Measurements from ENCODE around the gene PRDX5. TPM values are rescaled to one million over a fixed set of nuclear protein-coding genes. Genes with fewer than 3 reads are reported as not detected.

The PRDX5 gene
- total RNA-seq, 1 experiment from 2014 or later, result 228 TPM

DNA sequence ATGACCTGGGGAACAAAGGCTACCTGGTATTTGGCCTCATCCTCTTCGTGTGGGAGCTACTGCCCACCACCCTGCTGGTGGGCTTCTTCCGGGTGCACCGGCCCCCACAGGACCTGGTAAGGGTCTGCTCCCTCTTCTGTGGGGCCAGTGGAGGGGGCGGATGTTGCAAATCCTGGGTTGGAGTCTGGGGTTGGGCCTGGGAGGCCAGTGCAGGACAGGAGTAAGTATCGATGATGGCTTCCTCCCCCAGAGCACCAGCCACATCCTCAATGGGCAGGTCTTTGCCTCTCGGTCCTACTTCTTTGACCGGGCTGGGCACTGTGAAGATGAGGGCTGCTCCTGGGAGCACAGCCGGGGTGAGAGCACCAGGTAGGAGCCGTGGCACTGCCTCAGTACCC, 29.6 kb upstream of the PRDX5 start:
- Histone ChIP-seq H4K8ac (replicated peaks; ENCODE audit: insufficient read length, low read depth, low read length) (no peak overlapping the region), H2BK120ac (ENCODE audit: low read depth, low read length, poor library complexity, severe bottlenecking) (no peak overlapping the region), H2AFZ (ENCODE audit: low read length) (no peak overlapping the region), H3K14ac (ENCODE audit: insufficient read depth, low read length) (no peak overlapping the region; the same call in 1 of the 2 replicates), H3K27me3 (ENCODE audit: insufficient read depth, low read length) (peaks cover 32% of the 10 kb centered on the region), H3K4ac (ENCODE audit: low read depth, low read length) (no peak overlapping the region), H3K27ac (ENCODE audit: insufficient read length, low read depth, low read length) (no peak overlapping the region), H3K23ac (ENCODE audit: insufficient read length, low read depth, low read length) (no peak overlapping the region), H3K4me1 (ENCODE audit: insufficient read depth, low read length) (no peaks in the 10 kb centered on the region), H3K23me2 (ENCODE audit: insufficient read length, low read depth, low read length, poor library complexity, severe bottlenecking) (peaks cover 18% of the 10 kb centered on the region), H2BK5ac (ENCODE audit: insufficient read length, low read length) (no peak overlapping the region), H3T11ph (ENCODE audit: low read length) (no peak overlapping the region), H2BK20ac (ENCODE audit: low read depth, low read length, poor library complexity, severe bottlenecking) (no peak overlapping the region), H3K4me2 (ENCODE audit: insufficient read depth, insufficient read length, low read length) (no peak overlapping the region), H4K91ac (ENCODE audit: insufficient read length, low read depth, low read length) (no peak overlapping the region), H3K9ac (ENCODE audit: extremely low read depth, insufficient read length, low read length) (no peak overlapping the region), H3K79me2 (ENCODE audit: insufficient read depth, low read length) (no peaks in the 10 kb centered on the region), H3K56ac (ENCODE audit: insufficient read length, low read depth, low read length) (no peak overlapping the region), H2BK12ac (ENCODE audit: insufficient read length, low read depth, low read length) (no peak overlapping the region), H3K18ac (ENCODE audit: insufficient read length, low read depth, low read length) (no peak overlapping the region), H3K79me1 (ENCODE audit: insufficient read depth, low read depth, low read length, poor library complexity, severe bottlenecking) (no peaks in the 10 kb centered on the region), H2BK15ac (ENCODE audit: low read depth, low read length) (no peak overlapping the region), H3K9me3 (ENCODE audit: control insufficient read depth, low read depth, low read length) (no peaks in the 10 kb centered on the region), H4K20me1 (ENCODE audit: control insufficient read depth, insufficient read depth, insufficient read length) (no peaks in the 10 kb centered on the region), H2AK5ac (ENCODE audit: insufficient read length, low read length) (no peak overlapping the region), H4K5ac (ENCODE audit: insufficient read length, low read depth, low read length) (no peak overlapping the region)
- no peak overlapping the region for H3K27ac Mint-ChIP-seq
- H3K36me3 Mint-ChIP-seq (ENCODE audit: insufficient read depth in 1 of 3, low read depth in 3 of 3), result peaks cover 0 to 2% (median 0%) of the 10 kb centered on the region in 3 experiments; a peak in 3 of 7 replicates
- H3K4me3 Mint-ChIP-seq, result no peak overlapping the region
- H3K27me3 Mint-ChIP-seq (ENCODE audit: low read depth), result peaks cover 45% of the 10 kb centered on the region
- no peaks in the 10 kb centered on the region; a peak in 2 of 5 replicates for H3K9me3 Mint-ChIP-seq
- TF ChIP-seq CTCF (conservative IDR thresholded peaks at IDR 0.05), result no peak
- DNase-seq, result no peak
- peaks cover 12 to 18% of the 10 kb centered on the region in 2 experiments for H3K4me1 Mint-ChIP-seq
- WGBS (ENCODE audit: extremely low coverage, insufficient read length, low lambda C conversion rate), result no CpG with 5 or more reads among the region's 9 CpGs
